DOHH2 (cell line): ENCODE measurements around the gene RPS6KL1.

ENCODE experiments used
- H3F3A ChIP-seq: fragments of 200-600 bp; sonication (generic), shearing (Covaris generic); 2 replicates; pipeline ENCODE4 v1.6.0; 2016; ENCODE audit warnings: antibody characterized with exemption, mild to moderate bottlenecking; ENCODE audit not compliant: control insufficient read depth, insufficient read depth
- H3K27ac ChIP-seq: fragments of 200-600 bp; sonication (generic); 2 replicates; pipeline ENCODE4 v1.5.1; 2014; ENCODE audit warnings: low read depth, mild to moderate bottlenecking, low read length, moderate library complexity
- H3K27me3 ChIP-seq: fragments of 200-600 bp; sonication (generic); 2 replicates; pipeline ENCODE4 v1.6.1; 2014; ENCODE audit warnings: mild to moderate bottlenecking, low read length, mixed read lengths; ENCODE audit not compliant: control insufficient read depth
- H3K36me3 ChIP-seq: fragments of 200-600 bp; sonication (generic); 2 replicates; pipeline ENCODE4 v1.6.1; 2014; ENCODE audit warnings: mild to moderate bottlenecking, low read length, moderate library complexity, mixed read lengths; ENCODE audit not compliant: control insufficient read depth
- H3K4me1 ChIP-seq: fragments of 200-600 bp; sonication (generic); 2 replicates; pipeline ENCODE4 v1.6.1; 2014; ENCODE audit warnings: mild to moderate bottlenecking, low read length, mixed read lengths; ENCODE audit not compliant: control insufficient read depth
- H3K4me2 ChIP-seq: fragments of 200-600 bp; sonication (generic); 2 replicates; pipeline ENCODE4 v1.6.0; 2014; ENCODE audit warnings: mild to moderate bottlenecking, low read length, moderate library complexity
- H3K4me3 ChIP-seq: fragments of 200-600 bp; sonication (generic); 2 replicates; pipeline ENCODE4 v1.5.1; 2014; ENCODE audit warnings: mild to moderate bottlenecking, low read length, mixed read lengths
- H3K79me2 ChIP-seq: fragments of 200-600 bp; sonication (generic); 2 replicates; pipeline ENCODE4 v1.6.1; 2014; ENCODE audit warnings: mild to moderate bottlenecking, low read length, mixed read lengths; ENCODE audit not compliant: control insufficient read depth
- H3K9me2 ChIP-seq: fragments of 200-600 bp; sonication (generic); replicated peaks from 2 replicates; pipeline ENCODE4 v1.6.1; 2014; ENCODE audit warnings: mild to moderate bottlenecking, low read length, mixed read lengths; ENCODE audit not compliant: control insufficient read depth
- H3K9me3 ChIP-seq: fragments of 200-600 bp; sonication (generic); 2 replicates; pipeline ENCODE4 v1.6.1; 2014; ENCODE audit warnings: antibody characterized with exemption, low read length, mixed read lengths; ENCODE audit not compliant: control insufficient read depth, insufficient read depth
- H4K20me1 ChIP-seq: fragments of 200-600 bp; sonication (generic); 2 replicates; pipeline ENCODE4 v1.6.0; 2014; ENCODE audit warnings: low read depth, mild to moderate bottlenecking, antibody characterized with exemption, low read length, moderate library complexity; ENCODE audit not compliant: control insufficient read depth, insufficient read depth
- EZH2phosphoT487 ChIP-seq: fragments of 200-600 bp; sonication (generic); IDR thresholded peaks from 2 replicates; pipeline ENCODE4 v1.6.1; 2017; ENCODE audit warnings: borderline replicate concordance, mild to moderate bottlenecking, antibody characterized with exemption, low read length, moderate library complexity, mixed read lengths
- TF ChIP-seq, protein P1 (sequence below): fragments of 200-600 bp; sonication (generic); IDR thresholded peaks from one replicate; pipeline ENCODE4 v1.5.1; 2014; ENCODE audit warnings: antibody characterized with exemption, mild to moderate bottlenecking, low read depth, low read length; ENCODE audit not compliant: poor library complexity, severe bottlenecking

The RPS6KL1 gene

DNA sequence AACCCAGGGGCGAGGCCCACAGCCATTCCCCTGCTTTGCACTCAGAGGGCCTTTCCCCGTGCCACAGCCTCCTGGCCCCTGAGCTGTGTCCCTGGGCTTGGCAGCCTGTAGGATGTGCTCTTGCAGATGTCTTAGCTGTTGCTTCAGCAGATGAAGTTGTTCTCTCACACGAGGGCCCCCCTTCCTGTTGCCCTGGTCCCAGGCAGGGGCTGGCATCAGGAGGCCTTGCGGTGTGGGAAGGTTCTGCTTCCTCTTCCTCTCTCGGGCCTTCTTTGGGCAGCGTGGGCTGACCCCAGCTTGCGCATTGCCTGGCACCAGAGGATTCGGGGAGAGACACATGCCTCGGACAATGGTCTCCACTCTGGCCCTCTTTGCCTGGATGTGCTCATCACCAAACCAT, 59.8 kb downstream of the RPS6KL1 start:
- Histone ChIP-seq H3K9me2 (no peaks in the 10 kb centered on the region), H3F3A (no peaks in the 10 kb centered on the region), H3K9me3 (no peaks in the 10 kb centered on the region), H3K79me2 (no peaks in the 10 kb centered on the region), H3K27me3 (peaks cover 16% of the 10 kb centered on the region), H3K4me2 (no peak overlapping the region), H4K20me1 (0 out of 2 replicates have a peak, but pooled peaks cover 4% of the 10 kb centered on the region), H3K36me3 (no peaks in the 10 kb centered on the region), H3K27ac (no peak overlapping the region), H3K4me3 (no peak overlapping the region), H3K4me1 (no peaks in the 10 kb centered on the region)
- TF ChIP-seq, protein P1, sequence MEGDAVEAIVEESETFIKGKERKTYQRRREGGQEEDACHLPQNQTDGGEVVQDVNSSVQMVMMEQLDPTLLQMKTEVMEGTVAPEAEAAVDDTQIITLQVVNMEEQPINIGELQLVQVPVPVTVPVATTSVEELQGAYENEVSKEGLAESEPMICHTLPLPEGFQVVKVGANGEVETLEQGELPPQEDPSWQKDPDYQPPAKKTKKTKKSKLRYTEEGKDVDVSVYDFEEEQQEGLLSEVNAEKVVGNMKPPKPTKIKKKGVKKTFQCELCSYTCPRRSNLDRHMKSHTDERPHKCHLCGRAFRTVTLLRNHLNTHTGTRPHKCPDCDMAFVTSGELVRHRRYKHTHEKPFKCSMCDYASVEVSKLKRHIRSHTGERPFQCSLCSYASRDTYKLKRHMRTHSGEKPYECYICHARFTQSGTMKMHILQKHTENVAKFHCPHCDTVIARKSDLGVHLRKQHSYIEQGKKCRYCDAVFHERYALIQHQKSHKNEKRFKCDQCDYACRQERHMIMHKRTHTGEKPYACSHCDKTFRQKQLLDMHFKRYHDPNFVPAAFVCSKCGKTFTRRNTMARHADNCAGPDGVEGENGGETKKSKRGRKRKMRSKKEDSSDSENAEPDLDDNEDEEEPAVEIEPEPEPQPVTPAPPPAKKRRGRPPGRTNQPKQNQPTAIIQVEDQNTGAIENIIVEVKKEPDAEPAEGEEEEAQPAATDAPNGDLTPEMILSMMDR, result no peak
- TF ChIP-seq EZH2phosphoT487, result no peak

DNA sequence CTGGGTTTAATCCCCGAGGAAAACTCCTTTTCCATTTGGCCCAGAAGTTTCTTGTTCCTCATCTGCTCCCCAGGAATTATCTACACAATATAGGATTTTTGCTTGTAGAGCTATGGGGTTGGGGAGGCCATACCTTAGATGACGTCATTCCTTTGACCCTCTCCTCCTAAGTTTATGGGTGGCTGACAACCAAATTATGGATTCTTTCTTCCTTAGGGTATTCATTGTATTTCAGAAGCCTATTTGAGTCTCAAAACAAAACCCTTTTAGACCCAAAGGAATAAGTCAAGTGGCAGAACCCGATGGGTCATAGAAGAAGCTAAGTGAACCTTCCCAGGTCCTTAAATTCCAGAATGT, 61.3 kb downstream of the RPS6KL1 start:
- Histone ChIP-seq H3K36me3 (no peaks in the 10 kb centered on the region), H3K79me2 (no peaks in the 10 kb centered on the region), H3K4me3 (no peak overlapping the region), H3K4me1 (no peaks in the 10 kb centered on the region), H3K27me3 (peaks cover 5% of the 10 kb centered on the region), H3K27ac (no peak overlapping the region), H4K20me1 (0 out of 2 replicates have a peak, but pooled peaks cover 4% of the 10 kb centered on the region), H3K9me3 (no peaks in the 10 kb centered on the region), H3K4me2 (no peak overlapping the region), H3K9me2 (no peaks in the 10 kb centered on the region), H3F3A (no peaks in the 10 kb centered on the region)
- no peak for TF ChIP-seq EZH2phosphoT487

DNA sequence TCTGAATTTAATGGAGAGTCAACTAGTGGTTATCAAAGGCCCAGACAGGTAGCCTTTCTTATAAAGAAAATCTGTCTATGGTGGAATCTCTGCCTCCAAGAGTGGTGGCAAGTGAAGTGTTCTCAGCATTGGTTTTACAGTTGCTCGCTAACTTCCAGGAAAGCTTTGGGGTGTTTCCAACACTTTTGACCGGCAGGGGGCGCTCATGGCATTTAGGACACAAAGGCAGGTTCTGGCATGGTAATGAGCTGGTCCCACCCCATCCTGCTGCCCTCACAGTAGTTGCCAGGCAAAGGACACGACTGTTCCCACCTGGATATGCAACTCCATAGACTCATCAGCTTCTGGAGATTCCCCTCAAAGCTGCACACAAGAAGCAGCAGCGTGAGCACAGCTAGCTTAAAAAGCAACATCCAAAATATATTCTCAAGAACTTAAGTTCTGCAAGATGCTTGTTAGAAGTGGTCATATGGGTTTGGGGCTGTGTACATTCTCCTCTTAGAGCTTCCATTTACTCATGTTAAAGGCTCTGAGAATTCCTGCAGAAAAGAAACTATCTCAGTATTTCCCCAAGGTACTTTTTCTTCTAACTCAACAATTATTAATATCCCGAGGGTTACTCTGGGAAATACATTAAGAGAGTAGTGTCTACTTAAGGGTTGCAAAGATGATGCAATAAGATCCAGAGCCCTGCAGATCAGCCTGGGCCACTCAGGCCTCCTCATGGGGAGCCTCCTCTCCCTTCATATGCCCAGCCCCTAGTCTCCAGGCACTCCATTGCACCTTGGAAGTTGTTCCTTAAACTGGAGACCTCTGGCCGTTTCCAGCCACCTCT, 61.9 kb downstream of the RPS6KL1 start:
- no peaks in the 10 kb centered on the region for H3K9me2 ChIP-seq
- no peaks in the 10 kb centered on the region for H3K79me2 ChIP-seq
- no peak overlapping the region for H3K27ac ChIP-seq
- H3K9me3 ChIP-seq, result no peaks in the 10 kb centered on the region
- TF ChIP-seq, protein P1, result peak; percentile 92
- no peak for TF ChIP-seq EZH2phosphoT487
- no peak overlapping the region for H3K4me3 ChIP-seq
- H3K4me2 ChIP-seq, result no peak overlapping the region
- no peaks in the 10 kb centered on the region for H3K4me1 ChIP-seq
- H3K36me3 ChIP-seq, result no peaks in the 10 kb centered on the region
- no peaks in the 10 kb centered on the region for H3F3A ChIP-seq
- H4K20me1 ChIP-seq, result 0 out of 2 replicates have a peak, but pooled peaks cover 4% of the 10 kb centered on the region
- peaks cover 1% of the 10 kb centered on the region; the same call in 1 of the 2 replicates for H3K27me3 ChIP-seq
